Measurements from ENCODE around the gene STIP1. TPM values are rescaled to one million over a fixed set of nuclear protein-coding genes. Genes with fewer than 3 reads are reported as not detected.
"Not testable (repeated sequence)": the region's sequence is repeated elsewhere in the genome, so short reads cannot be mapped to it uniquely, and the experiment has no call there.

STIP1 gene
- total and polyA plus RNA-seq, 10 donors = 30.1 to 111 (median 68.7) TPM

- Histone ChIP-seq H3K9me3 (no peaks in the 10 kb centered on the region), H3K4me1 (peaks cover 19 to 77% (median 56%) of the 10 kb centered on the region in 6 donors), H3K36me3 (peaks cover 0 to 24% (median 9%) of the 10 kb centered on the region in 6 donors), H3K27ac (peak overlapping the region in 7 of 8 donors; percentile 66 to 100 (median 86)), H3K4me3 (peak overlapping the region in 6 of 8 donors; percentile 58 to 90 (median 80)), H3K27me3 (replicated peaks in 1 of 7) (no peaks in the 10 kb centered on the region)
- WGBS, 5 donors = 27 to 44% (median 39%) methylated on average over 3 to 6 of the region's 6 CpGs
- no peak for TF ChIP-seq POLR2A (IDR thresholded peaks at IDR 0.05)
- DNase-seq = peak; percentile 78
- intact Hi-C loops (cut with DNase I; ENCODE audit: low total_unique reads) = no loop called here
These were observed 59.0 kb downstream of the STIP1 start for GRCh38 chr11:64244966-64245365.

GRCh38 chr11:64245401-64245796 is 59.4 kb downstream of the STIP1 start:
- intact Hi-C loops (cut with DNase I; ENCODE audit: low total_unique reads) = no loop called here
- peak in 1 of 3 donors; percentile 47 for TF ChIP-seq POLR2AphosphoS5 (IDR thresholded peaks at IDR 0.05)
- no peak for TF ChIP-seq POLR2A (IDR thresholded peaks at IDR 0.05)
- H3K27me3 ChIP-seq (replicated peaks in 1 of 7) = no peaks in the 10 kb centered on the region
- no peaks in the 10 kb centered on the region for H3K9me3 ChIP-seq
- peaks cover 0 to 24% (median 9%) of the 10 kb centered on the region in 6 donors for H3K36me3 ChIP-seq
- 0 to 5% (median 0%) methylated on average over 5 to 6 of the region's 6 CpGs for WGBS, 5 donors
- peak overlapping the region; percentile 33 to 100 (median 84) for H3K27ac ChIP-seq
- H3K4me1 ChIP-seq = peaks cover 15 to 77% (median 54%) of the 10 kb centered on the region in 6 donors
- peak; percentile 90 for DNase-seq
- H3K4me3 ChIP-seq = peak overlapping the region; percentile 58 to 90 (median 77)

GRCh38 chr11:64245797-64246620 is 60.0 kb downstream of the STIP1 start:
- WGBS, 5 donors = 0 to 3% (median 1%) methylated on average over 26 to 46 of the region's 46 CpGs
- H3K27ac ChIP-seq = peak overlapping the region; percentile 33 to 100 (median 84)
- H3K9me3 ChIP-seq = no peaks in the 10 kb centered on the region
- H3K27me3 ChIP-seq (replicated peaks in 1 of 7) = no peaks in the 10 kb centered on the region
- intact Hi-C loops (cut with DNase I; ENCODE audit: low total_unique reads) = no loop called here
- TF ChIP-seq POLR2AphosphoS5 (IDR thresholded peaks at IDR 0.05) (peak; percentile 19 to 58 (median 41)), POLR2A (IDR thresholded peaks at IDR 0.05) (no peak)
- peak; percentile 89 for DNase-seq
- H3K4me3 ChIP-seq = peak overlapping the region; percentile 58 to 90 (median 77)
- peaks cover 0 to 24% (median 9%) of the 10 kb centered on the region in 6 donors for H3K36me3 ChIP-seq
- peaks cover 18 to 80% (median 58%) of the 10 kb centered on the region in 6 donors for H3K4me1 ChIP-seq

GRCh38 chr11:64246621-64246870 is 60.6 kb downstream of the STIP1 start:
- Histone ChIP-seq H3K4me1 (peaks cover 18 to 83% (median 59%) of the 10 kb centered on the region in 6 donors), H3K4me3 (peak overlapping the region; percentile 58 to 90 (median 77)), H3K36me3 (peaks cover 0 to 24% (median 9%) of the 10 kb centered on the region in 6 donors), H3K27ac (peak overlapping the region; percentile 33 to 100 (median 84))
- H3K27me3 ChIP-seq (replicated peaks in 1 of 7); DNase-seq; H3K9me3 ChIP-seq; intact Hi-C loops (cut with DNase I; ENCODE audit: low total_unique reads): not testable (repeated sequence)
- whole genome bisulfite sequencing, 5 donors = 0 to 3% (median 0%) methylated on average over 3 to 43 of the region's 43 CpGs

- WGBS, 5 donors = 1 to 2% (median 2%) methylated on average over 25 to 74 of the region's 74 CpGs
- peak within 1 kb of the TSS; percentile 58 to 90 (median 77) for H3K4me3 ChIP-seq
- no peaks in the 10 kb centered on the region for H3K27me3 ChIP-seq (replicated peaks in 1 of 7)
- peaks cover 17 to 83% (median 62%) of the 10 kb centered on the region in 6 donors for H3K4me1 ChIP-seq
- peak within 1 kb of the TSS; percentile 66 to 100 (median 84) for H3K27ac ChIP-seq
- DNase-seq = peak; percentile 96
- TF ChIP-seq POLR2AphosphoS5 (IDR thresholded peaks at IDR 0.05) = peak; percentile 44 to 82 (median 71)
- peak in 5 of 11 experiments; percentile 5 to 43 (median 23) for TF ChIP-seq CTCF (IDR thresholded peaks at IDR 0.05 in 8 of 11, conservative IDR thresholded peaks at IDR 0.05 in 3 of 11)
- no peak for TF ChIP-seq POLR2A (IDR thresholded peaks at IDR 0.05)
- peaks cover 0 to 24% (median 9%) of the 10 kb centered on the region in 6 donors for H3K36me3 ChIP-seq
- intact Hi-C loops (cut with DNase I; ENCODE audit: low total_unique reads) = no loop called here
- H3K9me3 ChIP-seq = no peaks in the 10 kb centered on the region
These were observed 61.1 kb downstream of the STIP1 start, which contains the start of gene PPP1R14B for GRCh38 chr11:64246871-64247728. Gene PPP1R14B, minus strand, starts transcription at chr11:64246943. Its CDS starts 270 bp downstream, at chr11:64246673.
